Measurements from ENCODE around the gene SMIM8.

DNA sequence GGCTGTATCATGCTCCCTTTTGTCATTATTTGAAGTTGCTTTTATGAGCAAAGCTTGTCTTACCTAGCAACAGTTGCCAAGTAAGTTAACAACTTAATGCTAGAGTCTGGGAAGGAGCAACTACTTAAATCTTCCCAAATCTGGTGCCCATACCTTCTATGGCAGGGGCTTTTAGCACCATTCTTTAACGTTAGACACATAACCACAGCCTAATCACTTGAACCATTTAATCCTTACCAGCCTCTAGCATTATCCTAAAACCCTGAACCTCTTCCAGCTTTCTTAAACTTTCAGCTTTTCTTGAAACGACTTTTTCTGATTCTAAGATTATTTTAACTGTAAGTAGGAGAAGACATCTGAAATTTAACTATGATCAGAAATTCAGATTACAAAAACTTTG is 22.3 kb downstream of the SMIM8 start, which contains the start of gene C6orf163:
- TF ChIP-seq EZH2 (IDR thresholded peaks at IDR 0.05; ENCODE audit: borderline replicate concordance, insufficient read depth, low read depth, low read length, poor library complexity, severe bottlenecking), result no peak
- TF ChIP-seq, protein P1, sequence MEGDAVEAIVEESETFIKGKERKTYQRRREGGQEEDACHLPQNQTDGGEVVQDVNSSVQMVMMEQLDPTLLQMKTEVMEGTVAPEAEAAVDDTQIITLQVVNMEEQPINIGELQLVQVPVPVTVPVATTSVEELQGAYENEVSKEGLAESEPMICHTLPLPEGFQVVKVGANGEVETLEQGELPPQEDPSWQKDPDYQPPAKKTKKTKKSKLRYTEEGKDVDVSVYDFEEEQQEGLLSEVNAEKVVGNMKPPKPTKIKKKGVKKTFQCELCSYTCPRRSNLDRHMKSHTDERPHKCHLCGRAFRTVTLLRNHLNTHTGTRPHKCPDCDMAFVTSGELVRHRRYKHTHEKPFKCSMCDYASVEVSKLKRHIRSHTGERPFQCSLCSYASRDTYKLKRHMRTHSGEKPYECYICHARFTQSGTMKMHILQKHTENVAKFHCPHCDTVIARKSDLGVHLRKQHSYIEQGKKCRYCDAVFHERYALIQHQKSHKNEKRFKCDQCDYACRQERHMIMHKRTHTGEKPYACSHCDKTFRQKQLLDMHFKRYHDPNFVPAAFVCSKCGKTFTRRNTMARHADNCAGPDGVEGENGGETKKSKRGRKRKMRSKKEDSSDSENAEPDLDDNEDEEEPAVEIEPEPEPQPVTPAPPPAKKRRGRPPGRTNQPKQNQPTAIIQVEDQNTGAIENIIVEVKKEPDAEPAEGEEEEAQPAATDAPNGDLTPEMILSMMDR (IDR thresholded peaks at IDR 0.05), result no peak
